Measurements from ENCODE around the gene PLCG2. TPM values are rescaled to one million over a fixed set of nuclear protein-coding genes. Genes with fewer than 3 reads are reported as not detected.
"Not testable (repeated sequence)": the region's sequence is repeated elsewhere in the genome, so short reads cannot be mapped to it uniquely, and the experiment has no call there.

PLCG2 gene
- total RNA-seq, 1 donor from 2014 or later, result 12.4 TPM

DNA sequence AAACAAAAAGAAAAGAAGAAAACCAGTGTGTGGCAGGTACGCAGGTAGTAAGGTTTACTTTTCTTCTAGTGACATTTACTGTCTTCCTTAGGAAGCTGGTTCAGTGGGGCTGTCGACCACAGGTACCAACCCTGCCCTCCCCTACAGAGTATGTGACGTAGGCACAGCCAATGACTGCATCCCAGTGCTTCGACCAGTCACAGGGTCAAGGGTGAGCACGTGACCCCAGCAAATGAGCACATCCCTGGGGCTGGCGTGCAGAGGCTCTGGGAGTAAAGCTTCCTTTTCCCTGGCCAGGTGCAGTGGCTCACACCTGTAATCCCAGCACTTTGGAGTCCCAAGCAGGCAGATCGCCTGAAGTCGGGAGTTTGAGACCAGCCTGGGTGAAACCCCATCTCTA, 38.9 kb upstream of the PLCG2 start:
- Mint-ChIP-seq H3K4me3 (no peak overlapping the region), H3K36me3 (no peaks in the 10 kb centered on the region), H3K9me3 (no peaks in the 10 kb centered on the region), H3K27ac (no peak overlapping the region), H3K4me1 (ENCODE audit: unreplicated experiment) (peaks cover 6% of the 10 kb centered on the region), H3K27me3 (no peaks in the 10 kb centered on the region)
- TF ChIP-seq, protein P1, sequence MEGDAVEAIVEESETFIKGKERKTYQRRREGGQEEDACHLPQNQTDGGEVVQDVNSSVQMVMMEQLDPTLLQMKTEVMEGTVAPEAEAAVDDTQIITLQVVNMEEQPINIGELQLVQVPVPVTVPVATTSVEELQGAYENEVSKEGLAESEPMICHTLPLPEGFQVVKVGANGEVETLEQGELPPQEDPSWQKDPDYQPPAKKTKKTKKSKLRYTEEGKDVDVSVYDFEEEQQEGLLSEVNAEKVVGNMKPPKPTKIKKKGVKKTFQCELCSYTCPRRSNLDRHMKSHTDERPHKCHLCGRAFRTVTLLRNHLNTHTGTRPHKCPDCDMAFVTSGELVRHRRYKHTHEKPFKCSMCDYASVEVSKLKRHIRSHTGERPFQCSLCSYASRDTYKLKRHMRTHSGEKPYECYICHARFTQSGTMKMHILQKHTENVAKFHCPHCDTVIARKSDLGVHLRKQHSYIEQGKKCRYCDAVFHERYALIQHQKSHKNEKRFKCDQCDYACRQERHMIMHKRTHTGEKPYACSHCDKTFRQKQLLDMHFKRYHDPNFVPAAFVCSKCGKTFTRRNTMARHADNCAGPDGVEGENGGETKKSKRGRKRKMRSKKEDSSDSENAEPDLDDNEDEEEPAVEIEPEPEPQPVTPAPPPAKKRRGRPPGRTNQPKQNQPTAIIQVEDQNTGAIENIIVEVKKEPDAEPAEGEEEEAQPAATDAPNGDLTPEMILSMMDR (conservative IDR thresholded peaks at IDR 0.05), result no peak
- no peak for DNase-seq (ENCODE audit: extremely low spot score, unreplicated experiment)

DNA sequence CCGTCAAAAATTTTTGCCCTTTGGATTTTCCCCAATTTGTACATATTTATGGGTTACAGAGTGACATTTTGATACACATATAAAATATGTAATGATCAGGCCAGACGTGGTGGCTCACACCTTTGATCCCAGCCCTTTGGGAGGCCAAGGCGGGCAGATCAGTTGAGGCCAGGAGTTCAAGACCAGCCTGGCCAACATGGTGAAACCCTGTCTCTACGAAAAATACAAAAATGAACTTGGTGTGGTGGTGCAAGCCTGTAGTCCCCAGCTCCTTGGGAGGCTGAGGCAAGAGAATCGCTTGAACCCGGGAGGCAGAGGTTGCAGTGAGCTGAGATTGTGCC, 37.7 kb upstream of the PLCG2 start:
- H3K4me1 Mint-ChIP-seq (ENCODE audit: unreplicated experiment), result peaks cover 11% of the 10 kb centered on the region
- H3K36me3 Mint-ChIP-seq; H3K9me3 Mint-ChIP-seq; H3K4me3 Mint-ChIP-seq; DNase-seq (ENCODE audit: extremely low spot score, unreplicated experiment); H3K27me3 Mint-ChIP-seq; H3K27ac Mint-ChIP-seq: not testable (repeated sequence)

DNA sequence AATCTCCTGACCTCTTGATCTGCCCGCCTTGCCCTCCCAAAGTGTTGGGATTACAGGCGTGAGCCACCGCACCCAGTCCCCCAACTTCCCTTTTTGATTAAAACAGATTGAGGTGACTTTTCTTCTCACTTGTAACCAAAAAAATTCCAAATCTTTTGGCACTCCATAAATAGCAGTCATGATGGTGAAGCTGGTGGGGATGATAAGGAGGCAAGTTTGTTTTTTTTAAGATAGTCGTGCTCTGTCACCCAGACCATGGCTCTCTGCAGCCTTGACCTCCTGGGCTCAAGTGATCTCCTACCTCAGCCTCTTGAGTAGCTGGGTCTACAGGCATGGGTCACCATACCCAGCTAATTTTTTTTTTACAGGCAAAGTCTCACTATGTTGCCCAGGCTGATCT, 34.7 kb upstream of the PLCG2 start:
- DNase-seq (ENCODE audit: extremely low spot score, unreplicated experiment), result no peak
- peak overlapping the region; percentile 65 for H3K4me3 Mint-ChIP-seq
- H3K4me1 Mint-ChIP-seq (ENCODE audit: unreplicated experiment), result peaks cover 6% of the 10 kb centered on the region
- H3K9me3 Mint-ChIP-seq, result no peaks in the 10 kb centered on the region
- H3K36me3 Mint-ChIP-seq, result no peaks in the 10 kb centered on the region
- TF ChIP-seq, protein P1 (conservative IDR thresholded peaks at IDR 0.05), result no peak
- H3K27ac Mint-ChIP-seq, result no peak overlapping the region
- peaks cover 4% of the 10 kb centered on the region for H3K27me3 Mint-ChIP-seq

DNA sequence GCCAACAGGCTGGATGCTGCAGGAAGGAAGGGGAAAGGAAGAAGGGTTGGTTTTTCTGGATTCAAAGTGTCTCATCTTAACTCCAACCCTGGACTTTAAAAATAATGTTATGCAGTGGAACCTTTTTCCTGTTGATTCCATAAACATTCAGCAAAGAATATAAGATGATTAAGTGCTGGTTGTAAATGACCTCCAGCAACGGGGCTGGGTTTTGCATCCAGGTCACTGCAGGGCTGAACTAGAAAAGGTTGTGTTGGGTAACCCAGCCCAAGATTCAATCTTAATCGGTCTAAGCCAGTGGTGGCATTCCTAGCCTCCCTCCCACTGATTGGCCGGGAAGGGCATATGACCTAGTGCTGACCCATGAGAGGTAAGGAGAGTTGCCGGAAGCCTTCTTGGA, 34.2 kb upstream of the PLCG2 start:
- Mint-ChIP-seq H3K4me1 (ENCODE audit: unreplicated experiment) (peaks cover 6% of the 10 kb centered on the region), H3K9me3 (no peaks in the 10 kb centered on the region), H3K4me3 (peak overlapping the region; percentile 65), H3K27ac (no peak overlapping the region), H3K36me3 (no peaks in the 10 kb centered on the region), H3K27me3 (peaks cover 8% of the 10 kb centered on the region)
- DNase-seq (ENCODE audit: extremely low spot score, unreplicated experiment), result no peak
- TF ChIP-seq, protein P1 (conservative IDR thresholded peaks at IDR 0.05), result no peak

DNA sequence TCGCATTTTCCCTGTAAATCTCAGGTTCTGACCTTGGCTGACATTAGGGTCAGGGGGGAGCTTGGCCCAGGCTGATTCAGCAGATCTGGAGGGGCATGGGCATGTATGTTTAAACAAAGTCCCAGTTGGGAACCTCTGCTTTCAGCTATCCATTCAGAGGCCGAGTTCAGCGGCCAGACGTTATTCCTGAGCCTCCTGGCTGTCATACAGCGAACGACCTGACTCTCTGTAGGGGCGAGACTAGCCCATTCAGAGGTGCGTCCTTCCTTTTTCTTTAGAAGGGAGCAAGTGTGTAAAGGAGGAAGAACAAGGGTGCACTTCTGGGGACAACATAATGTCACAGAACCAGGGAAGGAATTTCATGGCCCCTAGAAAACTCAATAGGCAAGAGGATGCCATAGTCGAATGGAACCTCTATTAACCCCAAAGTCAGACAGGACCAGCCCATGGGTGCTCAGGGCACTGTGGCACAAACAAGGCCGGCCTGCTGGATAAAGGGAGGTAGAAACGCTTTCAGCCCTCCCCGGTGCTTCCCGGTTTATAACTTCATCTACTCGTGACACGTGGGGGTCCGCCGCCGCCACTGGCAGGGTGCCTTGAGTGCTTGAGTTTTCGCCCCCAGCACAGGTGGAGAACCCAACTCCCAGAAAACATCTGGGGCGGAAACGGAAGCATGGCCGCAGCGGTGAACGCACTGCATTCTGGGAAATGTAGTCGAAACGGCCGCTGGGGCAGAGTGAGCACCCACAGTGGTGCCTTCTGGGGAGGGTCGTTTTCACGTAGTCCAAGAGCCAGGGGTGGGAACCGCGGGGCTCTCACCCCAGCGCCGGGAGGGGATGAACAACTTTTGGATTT, 33.2 kb upstream of the PLCG2 start:
- Mint-ChIP-seq H3K36me3 (no peaks in the 10 kb centered on the region), H3K4me1 (ENCODE audit: unreplicated experiment) (peaks cover 6% of the 10 kb centered on the region), H3K9me3 (no peaks in the 10 kb centered on the region), H3K4me3 (peak overlapping the region; percentile 88), H3K27ac (peak overlapping the region; percentile 76), H3K27me3 (peaks cover 8% of the 10 kb centered on the region)
- peak; percentile 76 for DNase-seq (ENCODE audit: extremely low spot score, unreplicated experiment)
- TF ChIP-seq, protein P1 (conservative IDR thresholded peaks at IDR 0.05), result no peak

DNA sequence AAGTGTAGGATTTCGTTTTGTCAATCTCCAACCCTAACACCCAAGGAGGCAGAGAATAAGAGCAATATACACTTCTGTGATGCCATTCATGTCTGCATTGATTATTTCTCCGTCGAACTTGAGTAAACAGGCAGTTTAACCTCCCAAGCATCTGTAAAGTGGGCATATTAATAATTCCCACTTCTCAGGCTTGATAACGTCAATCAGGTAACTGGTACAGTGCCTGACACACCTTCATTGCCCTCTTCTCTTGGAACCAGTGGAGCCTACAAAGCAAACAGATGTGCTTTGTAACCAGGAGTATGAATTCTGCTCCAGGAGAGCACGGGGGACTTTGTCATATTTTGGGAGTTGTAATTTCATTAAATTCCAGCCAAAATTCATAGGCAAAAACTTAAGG, 32.5 kb upstream of the PLCG2 start:
- peaks cover 6% of the 10 kb centered on the region for H3K4me1 Mint-ChIP-seq (ENCODE audit: unreplicated experiment)
- TF ChIP-seq, protein P1 (conservative IDR thresholded peaks at IDR 0.05), result no peak
- H3K4me3 Mint-ChIP-seq, result peak overlapping the region; percentile 88
- no peaks in the 10 kb centered on the region for H3K36me3 Mint-ChIP-seq
- peaks cover 8% of the 10 kb centered on the region for H3K27me3 Mint-ChIP-seq
- peak overlapping the region; percentile 76 for H3K27ac Mint-ChIP-seq
- DNase-seq (ENCODE audit: extremely low spot score, unreplicated experiment), result no peak
- H3K9me3 Mint-ChIP-seq, result no peaks in the 10 kb centered on the region
